Measurements from ENCODE around the gene RETREG3.
"Not testable (repeated sequence)": the region's sequence is repeated elsewhere in the genome, so short reads cannot be mapped to it uniquely, and the experiment has no call there.

The RETREG3 gene

GRCh38 chr17:42544874-42545283 lies 64.3 kb downstream of the RETREG3 start:
- TF ChIP-seq CTCF (conservative IDR thresholded peaks at IDR 0.05), result no peak
- no peak overlapping the region for H3K27ac ChIP-seq

GRCh38 chr17:42543190-42544079 lies 65.7 kb downstream of the RETREG3 start:
- no peak overlapping the region for H3K27ac ChIP-seq
- TF ChIP-seq CTCF (conservative IDR thresholded peaks at IDR 0.05), result no peak

GRCh38 chr17:42541041-42541833 lies 67.9 kb downstream of the RETREG3 start:
- peak overlapping the region; percentile 10; the same call in 1 of the 2 replicates for H3K27ac ChIP-seq
- no peak for TF ChIP-seq CTCF (conservative IDR thresholded peaks at IDR 0.05)

- not testable (repeated sequence) for H3K27ac ChIP-seq
These were observed 68.6 kb downstream of the RETREG3 start for GRCh38 chr17:42540558-42540957.

GRCh38 chr17:42538482-42538881 lies 70.7 kb downstream of the RETREG3 start:
- TF ChIP-seq CTCF (conservative IDR thresholded peaks at IDR 0.05), result no peak
- H3K27ac ChIP-seq, result no peak overlapping the region

GRCh38 chr17:42537826-42538451 lies 71.2 kb downstream of the RETREG3 start:
- TF ChIP-seq CTCF (conservative IDR thresholded peaks at IDR 0.05), result no peak
- no peak overlapping the region for H3K27ac ChIP-seq

GRCh38 chr17:42537156-42537805 lies 71.9 kb downstream of the RETREG3 start:
- TF ChIP-seq CTCF (conservative IDR thresholded peaks at IDR 0.05), result no peak

More at GRCh38 chr17:42537156-42537805, 71.9 kb downstream of the RETREG3 start:
- peak overlapping the region; percentile 86 for H3K27ac ChIP-seq
